GM12874 (cell line): ENCODE measurements around the gene LRRC73.
A peak's percentile ranks its signal among the peaks of the same experiment; 100 is the strongest.

Experiments
- CTCF ChIP-seq: IDR thresholded peaks from 2 replicates; pipeline ENCODE4 v1.5.1; 2011; ENCODE audit warnings: low read depth, mild to moderate bottlenecking, control low read depth, low read length, moderate library complexity; ENCODE audit not compliant: insufficient read depth

The LRRC73 gene

GRCh38 chr6:43497689-43498088 is 12.5 kb downstream of the LRRC73 start:
- no peak for TF ChIP-seq CTCF

- TF ChIP-seq CTCF: no peak
These were observed 13.1 kb downstream of the LRRC73 start for GRCh38 chr6:43497129-43497396.

- TF ChIP-seq CTCF: peak; percentile 44
These were observed 13.6 kb downstream of the LRRC73 start for GRCh38 chr6:43496370-43497128.

- no peak for TF ChIP-seq CTCF
These were observed 14.7 kb downstream of the LRRC73 start for GRCh38 chr6:43495409-43495941.

GRCh38 chr6:43494766-43495165 is 15.4 kb downstream of the LRRC73 start:
- TF ChIP-seq CTCF: no peak

GRCh38 chr6:43494321-43494720 is 15.8 kb downstream of the LRRC73 start:
- no peak for TF ChIP-seq CTCF

- no peak for TF ChIP-seq CTCF
These were observed 16.3 kb downstream of the LRRC73 start for GRCh38 chr6:43493833-43494232.
